ENCODE data around the gene NRIP1.

DNA sequence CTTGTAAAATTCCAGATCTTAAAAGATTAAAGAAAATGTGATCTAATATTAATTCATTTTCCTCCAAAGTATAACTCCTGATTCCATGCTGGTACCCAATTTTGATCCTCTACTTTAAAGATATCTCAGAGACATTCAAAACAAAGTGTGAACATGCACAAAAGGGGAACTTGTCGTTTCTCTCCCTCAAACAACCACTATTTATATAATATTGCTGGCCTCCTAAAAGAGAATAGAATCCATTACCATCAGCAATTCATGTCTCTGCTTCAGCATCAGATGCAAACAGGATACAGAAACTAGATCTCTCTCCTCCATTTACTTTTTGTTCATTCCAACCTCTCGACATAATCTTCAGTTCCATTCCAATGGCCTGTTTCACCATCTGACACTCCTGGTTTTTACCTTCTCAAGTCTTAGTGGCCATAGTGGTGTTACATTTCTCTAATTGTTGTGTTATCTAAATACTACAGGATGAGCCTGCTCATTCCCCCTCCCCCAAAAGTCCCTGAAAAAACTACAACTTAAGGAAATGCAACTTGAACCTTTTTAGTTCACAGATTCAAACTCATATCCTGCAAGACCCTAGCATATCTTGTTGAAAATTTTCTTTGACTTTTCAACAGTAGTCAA lies 4.1 kb downstream of the NRIP1 start:
- no peak for TF ChIP-seq EP300 (IDR thresholded peaks at IDR 0.05)
- TF ChIP-seq, protein P1, sequence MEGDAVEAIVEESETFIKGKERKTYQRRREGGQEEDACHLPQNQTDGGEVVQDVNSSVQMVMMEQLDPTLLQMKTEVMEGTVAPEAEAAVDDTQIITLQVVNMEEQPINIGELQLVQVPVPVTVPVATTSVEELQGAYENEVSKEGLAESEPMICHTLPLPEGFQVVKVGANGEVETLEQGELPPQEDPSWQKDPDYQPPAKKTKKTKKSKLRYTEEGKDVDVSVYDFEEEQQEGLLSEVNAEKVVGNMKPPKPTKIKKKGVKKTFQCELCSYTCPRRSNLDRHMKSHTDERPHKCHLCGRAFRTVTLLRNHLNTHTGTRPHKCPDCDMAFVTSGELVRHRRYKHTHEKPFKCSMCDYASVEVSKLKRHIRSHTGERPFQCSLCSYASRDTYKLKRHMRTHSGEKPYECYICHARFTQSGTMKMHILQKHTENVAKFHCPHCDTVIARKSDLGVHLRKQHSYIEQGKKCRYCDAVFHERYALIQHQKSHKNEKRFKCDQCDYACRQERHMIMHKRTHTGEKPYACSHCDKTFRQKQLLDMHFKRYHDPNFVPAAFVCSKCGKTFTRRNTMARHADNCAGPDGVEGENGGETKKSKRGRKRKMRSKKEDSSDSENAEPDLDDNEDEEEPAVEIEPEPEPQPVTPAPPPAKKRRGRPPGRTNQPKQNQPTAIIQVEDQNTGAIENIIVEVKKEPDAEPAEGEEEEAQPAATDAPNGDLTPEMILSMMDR (IDR thresholded peaks at IDR 0.05): no peak

Measured in tibial nerve (tissue), 4 donors.